Measurements from ENCODE around the gene SORBS2. TPM values are rescaled to one million over a fixed set of nuclear protein-coding genes. Genes with fewer than 3 reads are reported as not detected.

SORBS2 gene
- total RNA-seq, 1 experiment from 2014 or later = 44.5 TPM

GRCh38 chr4:185554365-185555126, 257.4 kb downstream of the SORBS2 start (continued):
- TF ChIP-seq ZNF532 (CRISPR knock-in tag; IDR thresholded peaks at IDR 0.05; ENCODE audit: borderline replicate concordance) = no peak
- TF ChIP-seq USF2 (CRISPR knock-in tag; IDR thresholded peaks at IDR 0.05) = no peak
- TF ChIP-seq PRRX2 (CRISPR knock-in tag; IDR thresholded peaks at IDR 0.05) = no peak
- no peak for TF ChIP-seq SOX15 (CRISPR knock-in tag; IDR thresholded peaks at IDR 0.05)

- TF ChIP-seq JAZF1 (CRISPR knock-in tag; IDR thresholded peaks at IDR 0.05) (no peak), ZSCAN18 (CRISPR knock-in tag; IDR thresholded peaks at IDR 0.05) (no peak), ZBTB43 (CRISPR knock-in tag; IDR thresholded peaks at IDR 0.05) (no peak), ZNF423 (CRISPR knock-in tag; IDR thresholded peaks at IDR 0.05) (no peak), PRRX2 (CRISPR knock-in tag; IDR thresholded peaks at IDR 0.05) (no peak), EMX1 (CRISPR knock-in tag; IDR thresholded peaks at IDR 0.05) (no peak), HMGXB4 (CRISPR knock-in tag; IDR thresholded peaks at IDR 0.05) (no peak), USF2 (CRISPR knock-in tag; IDR thresholded peaks at IDR 0.05) (no peak), ZNF416 (CRISPR knock-in tag; IDR thresholded peaks at IDR 0.05) (no peak), AR (CRISPR knock-in tag; IDR thresholded peaks at IDR 0.05) (no peak), TEAD1 (CRISPR knock-in tag; IDR thresholded peaks at IDR 0.05) (no peak), NFYB (CRISPR knock-in tag; conservative IDR thresholded peaks at IDR 0.05; ENCODE audit: low read depth) (no peak), ETV6 (CRISPR knock-in tag; IDR thresholded peaks at IDR 0.05) (no peak)
- POLR2A ChIA-PET = no interaction called here
- Mint-ChIP-seq H3K4me3 (no peak overlapping the region), H3K27ac (no peak overlapping the region), H3K4me1 (peaks cover 6% of the 10 kb centered on the region; the same call in 1 of the 2 replicates), H3K36me3 (no peaks in the 10 kb centered on the region), H3K9me3 (peaks cover 26% of the 10 kb centered on the region), H3K27me3 (ENCODE audit: low read depth) (peaks cover 4% of the 10 kb centered on the region)
- ATAC-seq (no peak), DNase-seq (ENCODE audit: low spot score) (no peak)
- CTCF ChIA-PET = no interaction called here
These were observed 259.7 kb downstream of the SORBS2 start for GRCh38 chr4:185552254-185552653.

Measured in WTC11 (cell line).